Spleen (tissue), 11 donors: Measurements from ENCODE around the gene MARK3. TPM values are rescaled to one million over a fixed set of nuclear protein-coding genes. Genes with fewer than 3 reads are reported as not detected.

Source experiments
- DNase-seq: peaks from one replicate; pipeline ENCODE4 v3.0.0-alpha.2; 2020
- H3K27ac ChIP-seq, 8 donors: fragments of 200-600 bp; sonication (generic) in 7 of 8; 1 replicate in 4 of 8; 2 replicates in 4 of 8; pipeline versions ENCODE4 v1.5.0 to v1.8.0; 2016 to 2021; ENCODE audit warnings: inconsistent platforms in 4 of 8, mild to moderate bottlenecking in 4 of 8, moderate library complexity in 1 of 8
- H3K27me3 ChIP-seq, 7 donors: fragments of 200-600 bp; sonication (generic) in 6 of 7; replicated peaks in 1 of 7; 1 replicate in 4 of 7; 2 replicates in 3 of 7; pipeline versions ENCODE4 v1.5.0 to v1.8.0; 2016 to 2021; ENCODE audit warnings: inconsistent platforms in 3 of 7, mild to moderate bottlenecking in 1 of 7
- H3K36me3 ChIP-seq, 6 donors: fragments of 200-600 bp; sonication (generic) in 5 of 6; 1 replicate in 4 of 6; 2 replicates in 2 of 6; pipeline versions ENCODE4 v1.5.0 to v1.8.0; 2016 to 2021; ENCODE audit warnings: inconsistent platforms in 2 of 6
- H3K4me1 ChIP-seq, 6 donors: fragments of 200-600 bp; sonication (generic) in 5 of 6; 1 replicate in 3 of 6; 2 replicates in 3 of 6; pipeline versions ENCODE4 v1.5.0 to v1.8.0; 2016 to 2021; ENCODE audit warnings: inconsistent platforms in 3 of 6
- H3K4me3 ChIP-seq, 8 donors: fragments of 200-600 bp; sonication (generic) in 7 of 8; 1 replicate in 4 of 8; 2 replicates in 4 of 8; pipeline versions ENCODE4 v1.5.0 to v1.8.0; 2016 to 2021; ENCODE audit warnings: inconsistent platforms in 4 of 8, mild to moderate bottlenecking in 4 of 8, moderate library complexity in 2 of 8
- H3K9me3 ChIP-seq, 8 donors: fragments of 200-600 bp; sonication (generic) in 7 of 8; 1 replicate in 4 of 8; 2 replicates in 4 of 8; pipeline versions ENCODE4 v1.5.0 to v1.8.0; 2016 to 2021; ENCODE audit warnings: inconsistent platforms in 4 of 8
- POLR2A ChIP-seq, 3 donors: fragments of 450-650 bp; IDR thresholded peaks; one replicate each; pipeline ENCODE4 v1.5.1; 2017; ENCODE audit warnings: antibody characterized with exemption in 3 of 3, mild to moderate bottlenecking in 1 of 3
- POLR2AphosphoS5 ChIP-seq, 3 donors: sonication (generic); formaldehyde crosslinking; IDR thresholded peaks; one replicate each; pipeline ENCODE4 v1.5.1; 2017; ENCODE audit warnings: antibody characterized with exemption in 3 of 3
- WGBS, 5 donors: extraction: QIAGEN DNeasy Blood & Tissue Kit in 3 of 5; methylation state at CpG; one replicate each; pipeline versions ENCODE4 v1.1.5 to v1.1.7; 2013 to 2018; 5-methylcytosine and 5-hydroxymethylcytosine counted together
- intact Hi-C: fragments of 100-400 bp; cut with DNase I; formaldehyde crosslinking; loops from one replicate; pipeline ENCODE4 v1.15.0; 2023; ENCODE audit warnings: low total_unique reads
- polyA plus RNA-seq, 3 donors: library from polyadenylated mRNA; stranded (reverse); fragments of 200-250 nt; gene quantifications; one replicate each; pipeline ENCODE4 v1.2.1, GENCODE V29; 2013
- total RNA-seq, 7 donors: library from RNA; depleted of rRNA in 3 of 7; stranded (reverse); fragments of >200 nt in 3 of 7; fragmentation: NEBNext Ultra II Directional in 4 of 7; extraction: Animal tissue kit (Norgen Biotek cat#: 25700) in 4 of 7; gene quantifications; one replicate each; pipeline versions ENCODE4 v1.1.0 to v1.2.1, GENCODE V29; 2016 to 2021
- TF ChIP-seq, protein P1 (sequence below), 11 experiments: fragments of 200-600 bp in 7 of 11; fragments of 450-650 bp in 4 of 11; sonication (generic) in 4 of 11; IDR thresholded peaks in 8 of 11; conservative IDR thresholded peaks in 3 of 11; 1 replicate in 7 of 11; 2 replicates in 4 of 11; pipeline versions ENCODE4 v1.4.0 to v1.8.0; 2016 to 2021; ENCODE audit warnings: antibody characterized with exemption in 11 of 11, inconsistent platforms in 4 of 11, mild to moderate bottlenecking in 1 of 11
- donor health status: healthy with polysubstance abuse.
- donor health status: DM: no; HTN: no; CAD: no; lungs with moderate emphysema.
- donor health status: DM: no; HTN: no; CAD: no.
- donor health status: Bipolar disorder and iron deficiency.
- donor health status: healthy.
- donor health status: DM: no; HTN: no; CAD: no.
- donor health status: DM: yes; HTN: yes; CAD: no.

Gene MARK3
- total and polyA plus RNA-seq, 10 donors = 40.4 to 144 (median 106) TPM

DNA sequence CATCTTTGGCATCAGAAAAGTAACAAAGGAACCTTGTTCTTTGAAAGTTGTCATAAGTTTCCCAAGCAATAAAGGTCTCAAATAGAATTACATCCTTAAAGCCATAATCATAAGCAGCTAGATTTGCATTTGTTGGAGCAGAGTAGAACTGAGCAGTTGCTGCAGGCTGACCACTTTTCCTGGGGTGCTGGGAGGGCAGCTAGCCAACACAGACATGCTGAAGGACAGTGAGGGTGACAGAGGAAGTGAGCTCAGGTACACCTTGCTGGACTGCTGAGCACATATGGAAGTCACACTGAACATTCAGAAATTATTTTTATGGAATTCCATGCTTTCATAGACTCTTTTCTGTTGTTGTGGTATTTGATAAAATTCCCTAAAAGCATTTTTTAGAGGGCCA lies 66.2 kb downstream of the MARK3 start:
- Histone ChIP-seq H3K27me3 (no peaks in the 10 kb centered on the region), H3K36me3 (peaks cover 0 to 53% (median 6%) of the 10 kb centered on the region in 6 donors), H3K4me3 (no peak overlapping the region), H3K27ac (no peak overlapping the region), H3K9me3 (no peaks in the 10 kb centered on the region), H3K4me1 (peaks cover 0 to 51% (median 19%) of the 10 kb centered on the region in 6 donors)
- intact Hi-C loops = no loop called here
- TF ChIP-seq, protein P1, sequence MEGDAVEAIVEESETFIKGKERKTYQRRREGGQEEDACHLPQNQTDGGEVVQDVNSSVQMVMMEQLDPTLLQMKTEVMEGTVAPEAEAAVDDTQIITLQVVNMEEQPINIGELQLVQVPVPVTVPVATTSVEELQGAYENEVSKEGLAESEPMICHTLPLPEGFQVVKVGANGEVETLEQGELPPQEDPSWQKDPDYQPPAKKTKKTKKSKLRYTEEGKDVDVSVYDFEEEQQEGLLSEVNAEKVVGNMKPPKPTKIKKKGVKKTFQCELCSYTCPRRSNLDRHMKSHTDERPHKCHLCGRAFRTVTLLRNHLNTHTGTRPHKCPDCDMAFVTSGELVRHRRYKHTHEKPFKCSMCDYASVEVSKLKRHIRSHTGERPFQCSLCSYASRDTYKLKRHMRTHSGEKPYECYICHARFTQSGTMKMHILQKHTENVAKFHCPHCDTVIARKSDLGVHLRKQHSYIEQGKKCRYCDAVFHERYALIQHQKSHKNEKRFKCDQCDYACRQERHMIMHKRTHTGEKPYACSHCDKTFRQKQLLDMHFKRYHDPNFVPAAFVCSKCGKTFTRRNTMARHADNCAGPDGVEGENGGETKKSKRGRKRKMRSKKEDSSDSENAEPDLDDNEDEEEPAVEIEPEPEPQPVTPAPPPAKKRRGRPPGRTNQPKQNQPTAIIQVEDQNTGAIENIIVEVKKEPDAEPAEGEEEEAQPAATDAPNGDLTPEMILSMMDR (IDR thresholded peaks at IDR 0.05 in 8 of 11, conservative IDR thresholded peaks at IDR 0.05 in 3 of 11) = no peak
- no peak for TF ChIP-seq POLR2A (IDR thresholded peaks at IDR 0.05)
- no peak for TF ChIP-seq POLR2AphosphoS5 (IDR thresholded peaks at IDR 0.05)
- DNase-seq = no peak

DNA sequence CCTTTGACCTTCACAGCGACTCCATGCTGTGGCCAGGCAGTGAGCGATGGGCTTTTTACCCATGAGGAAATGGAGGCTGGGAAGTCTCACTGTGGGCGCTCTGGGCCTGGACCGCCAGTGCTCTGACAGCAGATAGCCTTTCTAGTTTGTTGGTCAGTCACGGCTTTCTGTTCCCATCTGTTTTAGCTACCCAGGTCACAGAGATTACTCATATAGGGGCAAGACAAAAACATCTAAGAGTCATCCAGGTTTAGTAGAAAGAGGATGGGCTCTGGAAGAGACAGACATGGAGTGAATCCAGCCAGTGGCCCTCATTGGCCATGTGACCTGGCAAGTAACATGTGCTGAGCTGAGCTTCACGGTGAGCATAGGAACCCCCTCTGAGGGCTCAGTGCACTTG lies 68.6 kb downstream of the MARK3 start:
- Histone ChIP-seq H3K4me1 (peaks cover 0 to 31% (median 14%) of the 10 kb centered on the region in 6 donors), H3K27me3 (no peaks in the 10 kb centered on the region), H3K36me3 (peaks cover 0 to 69% (median 10%) of the 10 kb centered on the region in 6 donors), H3K9me3 (no peaks in the 10 kb centered on the region), H3K27ac (no peak overlapping the region), H3K4me3 (no peak overlapping the region)
- DNase-seq = no peak
- TF ChIP-seq, protein P1 (IDR thresholded peaks at IDR 0.05 in 8 of 11, conservative IDR thresholded peaks at IDR 0.05 in 3 of 11) = no peak
- TF ChIP-seq POLR2A (IDR thresholded peaks at IDR 0.05) = no peak
- no peak for TF ChIP-seq POLR2AphosphoS5 (IDR thresholded peaks at IDR 0.05)
- intact Hi-C loops = no loop called here
- 96 to 99% (median 97%) methylated on average over 6 of the region's 6 CpGs for WGBS, 5 donors

DNA sequence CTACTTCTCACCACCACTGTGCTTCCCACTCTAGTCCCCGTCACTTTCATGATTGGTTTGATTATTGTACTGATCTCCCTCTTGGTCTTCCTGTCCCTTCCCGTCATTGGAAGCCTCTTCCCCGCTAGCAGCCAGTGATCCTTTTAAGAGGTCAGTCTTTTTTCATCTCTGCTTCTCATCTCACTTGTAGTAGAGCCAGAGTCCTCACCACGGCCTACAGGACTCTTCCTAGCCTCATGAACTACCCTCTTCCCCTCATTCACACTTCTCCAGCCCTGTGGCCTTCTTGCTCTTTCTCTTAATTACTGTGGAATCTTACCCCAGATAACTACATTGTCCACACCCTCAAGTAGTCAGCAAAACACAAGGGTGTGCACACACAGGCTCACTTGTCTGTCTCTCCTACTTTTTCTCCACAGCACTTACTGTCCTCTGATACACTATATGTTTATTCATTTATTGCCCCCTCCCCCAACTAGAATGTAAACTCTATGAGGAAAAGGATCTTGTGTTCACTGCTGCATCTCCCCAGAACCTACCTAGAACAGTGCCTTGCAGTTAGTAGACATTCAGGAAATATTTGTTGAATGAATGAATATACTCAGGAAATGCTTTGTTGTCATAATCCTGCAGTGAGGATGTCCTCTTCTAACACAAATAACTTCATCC lies 71.1 kb downstream of the MARK3 start:
- H3K9me3 ChIP-seq = no peaks in the 10 kb centered on the region
- intact Hi-C loops = no loop called here
- H3K4me1 ChIP-seq = peaks cover 0 to 15% (median 9%) of the 10 kb centered on the region in 6 donors
- H3K36me3 ChIP-seq = peaks cover 0 to 88% (median 12%) of the 10 kb centered on the region in 6 donors
- WGBS, 5 donors = 84 to 94% (median 90%) methylated on average over 4 of the region's 4 CpGs
- no peak for DNase-seq
- TF ChIP-seq POLR2A (IDR thresholded peaks at IDR 0.05) = no peak
- TF ChIP-seq POLR2AphosphoS5 (IDR thresholded peaks at IDR 0.05) = no peak
- TF ChIP-seq, protein P1 (IDR thresholded peaks at IDR 0.05 in 8 of 11, conservative IDR thresholded peaks at IDR 0.05 in 3 of 11) = no peak
- peak overlapping the region in 3 of 8 donors; percentile 9 to 26 (median 15) for H3K27ac ChIP-seq
- H3K27me3 ChIP-seq = no peaks in the 10 kb centered on the region
- no peak overlapping the region for H3K4me3 ChIP-seq

DNA sequence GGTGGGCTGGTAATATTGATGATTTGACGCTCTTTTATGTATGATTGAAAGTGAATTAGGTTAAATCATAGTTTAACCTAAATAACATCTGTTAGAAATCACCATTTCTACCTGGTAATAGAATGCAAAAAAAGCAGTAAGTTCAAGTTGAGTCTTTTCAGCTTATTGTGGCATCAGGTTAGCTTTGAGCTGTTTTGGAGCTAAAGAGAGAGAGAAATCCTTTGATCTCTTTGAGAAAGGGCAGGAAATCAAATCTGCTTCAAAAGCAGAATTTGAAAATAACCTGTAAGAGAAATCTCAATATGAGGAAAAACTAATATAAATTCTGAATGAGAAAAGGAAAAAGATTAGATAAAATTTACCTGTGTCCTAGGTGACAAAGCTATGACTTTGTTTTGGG lies 75.2 kb downstream of the MARK3 start:
- H3K36me3 ChIP-seq = peaks cover 0 to 93% (median 43%) of the 10 kb centered on the region in 6 donors

More for the DNA sequence above, 75.2 kb downstream of the MARK3 start:
- Histone ChIP-seq H3K4me1 (peaks cover 0 to 15% (median 7%) of the 10 kb centered on the region in 6 donors), H3K27ac (no peak overlapping the region), H3K9me3 (no peaks in the 10 kb centered on the region), H3K4me3 (no peak overlapping the region), H3K27me3 (no peaks in the 10 kb centered on the region)
- DNase-seq = no peak
- intact Hi-C loops = no loop called here
- TF ChIP-seq, protein P1 (IDR thresholded peaks at IDR 0.05 in 8 of 11, conservative IDR thresholded peaks at IDR 0.05 in 3 of 11) = no peak
- TF ChIP-seq POLR2A (IDR thresholded peaks at IDR 0.05) (no peak), POLR2AphosphoS5 (IDR thresholded peaks at IDR 0.05) (no peak)
- 94 to 100% (median 100%) methylated on average over 1 of the region's 1 CpG for WGBS, 5 donors
